Activated T-cell treated with anti-CD3 and anti-CD28 coated beads, Interleukin-2, amount 50 U/mL, for 72 hours (primary cell): ENCODE measurements around the gene WDR73. TPM values are rescaled to one million over a fixed set of nuclear protein-coding genes. Genes with fewer than 3 reads are reported as not detected.

ENCODE experiments used
- ATAC-seq, 2 donors: fragments of 150-1000 bp; cut with Tn5 transposase; replicated peaks in 1 of 2; 2 replicates each; pipeline ENCODE4 v1.10.0; 2021; ENCODE audit warnings: moderate library complexity in 2 of 2, mild to moderate bottlenecking in 1 of 2
- DNase-seq, 2 donors: peaks; one replicate each; pipeline ENCODE4 v3.0.0; 2021 to 2022; ENCODE audit warnings: mixed read lengths in 1 of 2
- H3K27ac Mint-ChIP-seq: one replicate; pipeline ENCODE4 v1.8.0; 2022; ENCODE audit warnings: mild to moderate bottlenecking, moderate library complexity, mixed read lengths
- H3K27me3 Mint-ChIP-seq: one replicate; pipeline ENCODE4 v1.8.0; 2022; ENCODE audit warnings: low read depth, mixed read lengths
- H3K36me3 Mint-ChIP-seq, 2 donors: one replicate each; pipeline ENCODE4 v1.8.0; 2022; ENCODE audit warnings: mixed read lengths in 2 of 2, mild to moderate bottlenecking in 1 of 2; ENCODE audit not compliant: insufficient read depth in 2 of 2
- H3K4me1 Mint-ChIP-seq: one replicate; pipeline ENCODE4 v1.8.0; 2022; ENCODE audit warnings: low read depth, mixed read lengths
- H3K4me3 Mint-ChIP-seq, 2 donors: one replicate each; pipeline ENCODE4 v1.8.0; 2022; ENCODE audit warnings: mild to moderate bottlenecking in 2 of 2, mixed read lengths in 2 of 2, moderate library complexity in 2 of 2
- H3K9me3 Mint-ChIP-seq, 2 donors: one replicate each; pipeline ENCODE4 v1.8.0; 2022; ENCODE audit warnings: mixed read lengths in 2 of 2
- total RNA-seq, 2 donors: library from RNA; stranded (reverse); gene quantifications; one replicate each; pipeline ENCODE4 v1.2.3, GENCODE V29; 2022

WDR73 gene
- total RNA-seq, 2 donors from 2014 or later: 16.1 to 16.7 TPM

DNA sequence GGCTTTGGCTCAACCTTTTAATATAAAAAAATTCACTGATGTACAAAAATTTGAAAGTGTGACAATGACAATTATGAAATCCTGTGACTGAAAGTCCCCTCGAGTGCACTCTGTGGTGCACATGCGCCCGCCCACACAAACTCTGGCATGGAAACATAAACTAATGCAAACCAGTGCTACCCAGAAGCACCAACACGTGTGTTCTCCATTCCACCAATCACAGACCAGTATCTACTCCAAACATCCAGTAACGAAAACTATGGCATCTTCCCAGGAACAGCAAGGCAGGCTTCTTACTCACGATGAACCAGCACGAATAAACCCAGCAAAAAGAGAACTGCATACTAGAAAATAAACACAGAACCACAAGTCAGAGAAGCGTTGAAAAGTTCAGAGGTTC is 15.6 kb upstream of the WDR73 start:
- Mint-ChIP-seq H3K36me3 (peaks cover 16 to 19% of the 10 kb centered on the region in 2 donors), H3K27me3 (no peaks in the 10 kb centered on the region), H3K4me3 (peak overlapping the region; percentile 37 to 38), H3K27ac (peak overlapping the region; percentile 89), H3K9me3 (no peaks in the 10 kb centered on the region), H3K4me1 (peaks cover 58% of the 10 kb centered on the region)
- peak; percentile 64 to 72 for DNase-seq
- ATAC-seq: peak; percentile 32 to 55

DNA sequence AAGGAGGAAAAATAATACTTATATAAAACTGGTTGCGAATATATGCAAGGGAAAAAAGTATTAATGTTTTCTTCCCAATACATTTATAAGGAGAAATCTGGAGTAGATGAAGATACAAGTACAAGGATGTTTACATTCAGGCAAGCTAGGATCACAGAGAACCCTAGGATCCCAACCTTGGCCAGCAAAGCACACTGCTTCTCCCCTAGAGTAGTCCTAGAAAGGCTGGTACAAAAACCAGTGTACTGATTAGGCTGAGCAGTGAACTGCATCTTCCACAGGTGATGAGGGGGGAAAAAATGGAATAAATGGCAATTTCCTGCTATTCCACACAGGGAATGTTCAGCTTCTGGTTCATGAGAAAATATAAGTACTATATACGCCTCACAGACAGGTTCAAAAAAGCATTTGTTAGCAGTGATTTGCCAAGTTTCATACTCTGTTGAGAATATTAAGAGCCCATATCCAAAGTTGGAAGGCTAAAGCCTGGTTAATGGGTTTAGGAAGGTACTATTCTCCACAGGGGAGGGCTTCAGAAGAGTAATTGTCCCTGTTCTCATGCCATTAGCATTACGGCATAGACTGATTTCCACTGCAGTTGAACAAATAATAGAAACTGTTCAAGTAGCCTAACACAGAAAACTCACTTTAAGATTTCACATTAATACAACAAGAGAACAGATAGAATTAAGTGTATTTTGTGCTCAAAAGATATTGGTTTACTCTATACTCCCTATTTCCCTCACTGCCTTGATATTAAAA is 14.3 kb upstream of the WDR73 start:
- ATAC-seq (no peak), DNase-seq (no peak)
- peaks cover 55% of the 10 kb centered on the region for H3K4me1 Mint-ChIP-seq
- no peaks in the 10 kb centered on the region for H3K27me3 Mint-ChIP-seq
- H3K27ac Mint-ChIP-seq: peak overlapping the region; percentile 89
- peak overlapping the region in 1 of 2 donors; percentile 37 for H3K4me3 Mint-ChIP-seq
- peaks cover 15 to 17% of the 10 kb centered on the region in 2 donors for H3K36me3 Mint-ChIP-seq
- no peaks in the 10 kb centered on the region for H3K9me3 Mint-ChIP-seq

DNA sequence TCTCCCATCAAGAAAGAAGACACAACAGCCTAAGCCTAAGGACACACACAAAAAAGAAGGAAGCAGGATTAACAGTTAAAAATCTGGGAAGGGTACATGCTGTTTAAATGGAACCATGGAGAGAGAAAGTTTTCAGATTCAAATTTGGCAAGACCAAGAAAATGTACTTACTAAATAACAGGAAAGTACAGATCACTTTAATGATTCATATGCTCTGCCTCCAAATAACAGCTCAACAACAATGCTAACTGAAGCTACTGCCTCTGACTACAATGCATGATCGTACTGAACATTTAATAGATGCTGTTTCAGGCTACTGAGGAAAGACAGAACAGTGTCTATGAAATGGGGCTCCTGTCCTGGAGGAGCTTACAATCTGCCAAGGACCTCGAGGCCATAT is 12.3 kb upstream of the WDR73 start:
- Mint-ChIP-seq H3K4me1 (peaks cover 45% of the 10 kb centered on the region), H3K9me3 (no peaks in the 10 kb centered on the region), H3K36me3 (peaks cover 14 to 16% of the 10 kb centered on the region in 2 donors), H3K27ac (peak overlapping the region; percentile 21), H3K27me3 (no peaks in the 10 kb centered on the region), H3K4me3 (peak overlapping the region in 1 of 2 donors; percentile 37)
- ATAC-seq (peak in 1 of 2 donors; percentile 12), DNase-seq (no peak)

GRCh38 chr15:84661001-84661400 is 6.9 kb upstream of the WDR73 start:
- ATAC-seq: no peak

GRCh38 chr15:84659904-84660781 is 6.1 kb upstream of the WDR73 start:
- H3K9me3 Mint-ChIP-seq: no peaks in the 10 kb centered on the region
- no peaks in the 10 kb centered on the region for H3K27me3 Mint-ChIP-seq
- ATAC-seq (no peak), DNase-seq (no peak)
- H3K36me3 Mint-ChIP-seq: peaks cover 0 to 3% of the 10 kb centered on the region in 2 donors
- H3K4me1 Mint-ChIP-seq: peaks cover 40% of the 10 kb centered on the region
- H3K27ac Mint-ChIP-seq: peak overlapping the region; percentile 42
- H3K4me3 Mint-ChIP-seq: peak overlapping the region in 1 of 2 donors; percentile 31

More at GRCh38 chr15:84661001-84661400, 6.9 kb upstream of the WDR73 start:
- peaks cover 31% of the 10 kb centered on the region for H3K4me1 Mint-ChIP-seq
- no peak overlapping the region for H3K4me3 Mint-ChIP-seq
- no peaks in the 10 kb centered on the region for H3K9me3 Mint-ChIP-seq
- H3K27me3 Mint-ChIP-seq: no peaks in the 10 kb centered on the region
- DNase-seq: no peak
- peaks cover 0 to 3% of the 10 kb centered on the region in 2 donors for H3K36me3 Mint-ChIP-seq
- H3K27ac Mint-ChIP-seq: no peak overlapping the region

- Mint-ChIP-seq H3K36me3 (no peaks in the 10 kb centered on the region), H3K9me3 (no peaks in the 10 kb centered on the region), H3K27ac (peak overlapping the region; percentile 85), H3K4me1 (peaks cover 45% of the 10 kb centered on the region), H3K4me3 (peak overlapping the region; percentile 79 to 81), H3K27me3 (no peaks in the 10 kb centered on the region)
- DNase-seq (no peak), ATAC-seq (no peak)
Observed at GRCh38 chr15:84658788-84659411, 4.8 kb upstream of the WDR73 start.

- Mint-ChIP-seq H3K27me3 (no peaks in the 10 kb centered on the region), H3K36me3 (no peaks in the 10 kb centered on the region), H3K27ac (peak within 1 kb of the TSS; percentile 85), H3K9me3 (no peaks in the 10 kb centered on the region), H3K4me3 (peak within 1 kb of the TSS; percentile 81), H3K4me1 (peaks cover 52% of the 10 kb centered on the region)
- DNase-seq: peak; percentile 87 to 89
- peak; percentile 77 to 78 for ATAC-seq
Observed at GRCh38 chr15:84658080-84658787, 4.2 kb upstream of the WDR73 start, which contains the start of gene NMB. TSS of gene NMB (minus strand) at chr15:84658199. CDS start at chr15:84658152, 47 bp downstream.

DNA sequence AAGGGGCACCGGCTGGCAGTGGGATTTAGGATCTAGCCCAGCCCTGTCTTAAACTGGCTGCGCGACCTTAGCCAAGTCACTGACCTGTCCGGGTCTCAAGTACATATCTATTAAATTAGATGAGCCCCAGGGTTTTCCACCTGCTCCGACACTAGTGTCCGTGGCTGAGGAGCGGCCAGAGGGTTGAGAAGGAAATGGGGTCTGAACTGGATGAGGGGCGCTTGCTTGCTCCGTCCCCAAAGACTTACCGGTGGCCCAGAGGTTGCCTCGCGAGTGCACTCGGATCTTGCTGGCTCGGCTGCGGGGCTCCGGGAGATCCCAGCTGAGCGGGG is 3.6 kb upstream of the WDR73 start:
- DNase-seq: no peak
- no peaks in the 10 kb centered on the region for H3K27me3 Mint-ChIP-seq
- peak overlapping the region; percentile 75 to 81 for H3K4me3 Mint-ChIP-seq
- H3K27ac Mint-ChIP-seq: no peak overlapping the region
- peaks cover 57% of the 10 kb centered on the region for H3K4me1 Mint-ChIP-seq
- H3K9me3 Mint-ChIP-seq: no peaks in the 10 kb centered on the region
- H3K36me3 Mint-ChIP-seq: no peaks in the 10 kb centered on the region
- no peak for ATAC-seq

GRCh38 chr15:84656972-84657371 is 2.9 kb upstream of the WDR73 start:
- Mint-ChIP-seq H3K4me3 (peak overlapping the region; percentile 75 to 81), H3K4me1 (peaks cover 64% of the 10 kb centered on the region), H3K27ac (no peak overlapping the region), H3K27me3 (no peaks in the 10 kb centered on the region), H3K9me3 (no peaks in the 10 kb centered on the region), H3K36me3 (peaks cover 2 to 3% of the 10 kb centered on the region in 2 donors)
- ATAC-seq (no peak), DNase-seq (no peak)

GRCh38 chr15:84654689-84655453 is 788 bp upstream of the WDR73 start:
- ATAC-seq (peak; percentile 63), DNase-seq (peak; percentile 80 to 84)
- peaks cover 66% of the 10 kb centered on the region for H3K4me1 Mint-ChIP-seq
- no peaks in the 10 kb centered on the region for H3K27me3 Mint-ChIP-seq
- peaks cover 6 to 15% of the 10 kb centered on the region in 2 donors for H3K36me3 Mint-ChIP-seq
- peak overlapping the region; percentile 78 for H3K27ac Mint-ChIP-seq
- H3K4me3 Mint-ChIP-seq: peak overlapping the region; percentile 97 to 99
- no peaks in the 10 kb centered on the region for H3K9me3 Mint-ChIP-seq

GRCh38 chr15:84653584-84653909 is 536 bp downstream of the WDR73 start:
- Mint-ChIP-seq H3K27ac (peak overlapping the region; percentile 93), H3K36me3 (peaks cover 8 to 18% of the 10 kb centered on the region in 2 donors), H3K27me3 (no peaks in the 10 kb centered on the region), H3K4me3 (peak overlapping the region; percentile 97 to 99), H3K4me1 (peaks cover 57% of the 10 kb centered on the region), H3K9me3 (no peaks in the 10 kb centered on the region)
- DNase-seq (no peak), ATAC-seq (no peak)

DNA sequence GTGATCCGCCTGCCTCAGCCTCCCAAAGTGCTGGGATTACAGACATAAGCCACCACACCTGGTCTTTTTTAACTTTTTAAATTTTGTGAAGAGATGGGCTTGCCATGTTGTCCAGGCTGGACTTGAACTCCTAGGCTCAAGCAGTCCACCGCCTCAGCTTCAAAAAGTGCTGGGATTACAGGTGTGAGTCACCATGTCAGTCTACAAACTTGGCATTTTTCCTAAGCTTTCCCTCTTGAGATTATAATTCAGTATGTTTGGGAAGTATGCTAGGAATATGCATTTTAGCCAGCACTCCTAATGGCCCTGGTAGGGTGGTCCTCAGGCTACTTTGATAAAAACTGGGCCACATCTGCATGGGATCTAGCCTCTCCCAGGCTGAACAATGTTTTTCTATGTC is 4.4 kb downstream of the WDR73 start:
- no peak for ATAC-seq
- H3K27me3 Mint-ChIP-seq: no peaks in the 10 kb centered on the region
- no peaks in the 10 kb centered on the region for H3K9me3 Mint-ChIP-seq
- DNase-seq: no peak
- H3K27ac Mint-ChIP-seq: no peak overlapping the region
- peaks cover 42% of the 10 kb centered on the region for H3K4me1 Mint-ChIP-seq
- H3K4me3 Mint-ChIP-seq: no peak overlapping the region
- peaks cover 12 to 30% of the 10 kb centered on the region in 2 donors for H3K36me3 Mint-ChIP-seq
